ENCODE measurements around the gene RASAL3. TPM values are rescaled to one million over a fixed set of nuclear protein-coding genes. Genes with fewer than 3 reads are reported as not detected.

Gene RASAL3
- polyA plus RNA-seq, 2 of the 4 experiments (the other 2 are of a cell fraction): not detected

GRCh38 chr19:15456871-15457700, 7.3 kb downstream of the RASAL3 start:
- ChIA-PET POLR2A (interaction anchor here (1.1 kb wide), 1 partner anchor 38 kb away, joined by 3 read pairs; the partner anchor contains the start of gene AKAP8L), CTCF (interaction anchor here (1.3 kb wide), 2 partner anchors 24 to 98 kb away, joined by 3 to 4 read pairs; no protein-coding TSS in a partner anchor)
- Histone ChIP-seq H3K4me1 (no peaks in the 10 kb centered on the region), H3K4me2 (peak overlapping the region; percentile 97), H3K27ac (peak overlapping the region in 1 of 2 experiments; percentile 26; a peak in 1 of 6 replicates), H3K9me3 (no peaks in the 10 kb centered on the region), H3K4me3 (peak overlapping the region; percentile 50)
- WGBS (ENCODE audit: missing lambda C conversion rate): no CpG with 5 or more reads among the region's 86 CpGs
- TF ChIP-seq RNF2 (IDR thresholded peaks at IDR 0.05; ENCODE audit: borderline replicate concordance, low read depth) (no peak), E2F6 (IDR thresholded peaks at IDR 0.05; ENCODE audit: borderline replicate concordance, low read depth) (0 out of 2 replicates have a peak, but pooled peaks have one; percentile 46)
- ATAC-seq (peak; percentile 27 to 32; a peak in 4 of 6 replicates), FAIRE-seq (no peak), DNase-seq (ENCODE audit: low read depth in 1 of 2, low spot score in 1 of 2) (peak in 1 of 2 experiments; percentile 30)

GRCh38 chr19:15456441-15456840, 7.9 kb downstream of the RASAL3 start:
- TF ChIP-seq NR3C1 (IDR thresholded peaks at IDR 0.05) (no peak), ELK1 (IDR thresholded peaks at IDR 0.05; ENCODE audit: low read depth, low read length) (no peak), USF2 (IDR thresholded peaks at IDR 0.05) (no peak), ATOH8 (CRISPR knock-in tag; IDR thresholded peaks at IDR 0.05; ENCODE audit: low read depth) (no peak), HEYL (CRISPR knock-in tag; IDR thresholded peaks at IDR 0.05) (no peak), ZNF302 (CRISPR knock-in tag; IDR thresholded peaks at IDR 0.05) (no peak), HMGXB4 (CRISPR knock-in tag; IDR thresholded peaks at IDR 0.05; ENCODE audit: borderline replicate concordance) (no peak), TFCP2L1 (CRISPR knock-in tag; IDR thresholded peaks at IDR 0.05) (no peak), FOSL2 (IDR thresholded peaks at IDR 0.05) (no peak), FOSL2 (CRISPR knock-in tag; IDR thresholded peaks at IDR 0.05) (no peak), ZSCAN20 (CRISPR knock-in tag; IDR thresholded peaks at IDR 0.05) (no peak)
- Histone ChIP-seq H3K4me3 (peak overlapping the region; percentile 50; the same call in 1 of the 3 replicates), H3K27ac (no peak overlapping the region), H3K4me1 (no peaks in the 10 kb centered on the region), H3K4me2 (peak overlapping the region; percentile 97), H3K9me3 (no peaks in the 10 kb centered on the region)
- FAIRE-seq: no peak
- DNase-seq (ENCODE audit: low read depth in 1 of 2, low spot score in 1 of 2): no peak
- POLR2A ChIA-PET: interaction anchor here (1.1 kb wide), 1 partner anchor 38 kb away, joined by 3 read pairs; the partner anchor contains the start of gene AKAP8L
- ATAC-seq: no peak
- CTCF ChIA-PET: interaction anchor here (0.5 to 1.3 kb wide), 3 partner anchors 23 to 365 kb away, joined by 3 to 4 read pairs (median 4); no protein-coding TSS in a partner anchor
- no CpG with 5 or more reads among the region's 14 CpGs for WGBS (ENCODE audit: missing lambda C conversion rate)

GRCh38 chr19:15455996-15456395, 8.3 kb downstream of the RASAL3 start:
- ATAC-seq (no peak), FAIRE-seq (no peak), DNase-seq (ENCODE audit: low read depth in 1 of 2, low spot score in 1 of 2) (no peak)
- Histone ChIP-seq H3K4me3 (no peak overlapping the region), H3K27ac (no peak overlapping the region), H3K4me1 (no peaks in the 10 kb centered on the region), H3K9me3 (no peaks in the 10 kb centered on the region), H3K4me2 (no peak overlapping the region; the same call in 2 of the 3 replicates)
- ChIA-PET CTCF (interaction anchor here (0.5 to 1.3 kb wide), 3 partner anchors 22 to 365 kb away, joined by 3 to 4 read pairs (median 4); no protein-coding TSS in a partner anchor), POLR2A (no interaction called here)
- 91% methylated on average over 5 of the region's 9 CpGs for WGBS (ENCODE audit: missing lambda C conversion rate)
- TF ChIP-seq POLR2AphosphoS2 (conservative IDR thresholded peaks at IDR 0.05; ENCODE audit: low read length): no peak
- no peak for TF ChIP-seq HOXA7 (CRISPR knock-in tag; IDR thresholded peaks at IDR 0.05)
- TF ChIP-seq SREBF2 (IDR thresholded peaks at IDR 0.05): no peak
- TF ChIP-seq ATOH8 (CRISPR knock-in tag; IDR thresholded peaks at IDR 0.05; ENCODE audit: low read depth): no peak
- no peak for TF ChIP-seq MAZ (IDR thresholded peaks at IDR 0.05; ENCODE audit: borderline replicate concordance, low read depth, low read length)
- no peak for TF ChIP-seq BCL3 (IDR thresholded peaks at IDR 0.05)
- no peak for TF ChIP-seq PBX3 (IDR thresholded peaks at IDR 0.05)
- TF ChIP-seq HEYL (CRISPR knock-in tag; IDR thresholded peaks at IDR 0.05): no peak
- TF ChIP-seq E2F6 (IDR thresholded peaks at IDR 0.05; ENCODE audit: borderline replicate concordance, low read depth): no peak
- no peak for TF ChIP-seq RAD21 (conservative IDR thresholded peaks at IDR 0.05 in 1 of 2, IDR thresholded peaks at IDR 0.05 in 1 of 2)
